ENCODE data around the gene EMC10.
A peak's percentile ranks its signal among the peaks of the same experiment; 100 is the strongest.
"Not testable (repeated sequence)": the region's sequence is repeated elsewhere in the genome, so short reads cannot be mapped to it uniquely, and the experiment has no call there.

Gene EMC10

DNA sequence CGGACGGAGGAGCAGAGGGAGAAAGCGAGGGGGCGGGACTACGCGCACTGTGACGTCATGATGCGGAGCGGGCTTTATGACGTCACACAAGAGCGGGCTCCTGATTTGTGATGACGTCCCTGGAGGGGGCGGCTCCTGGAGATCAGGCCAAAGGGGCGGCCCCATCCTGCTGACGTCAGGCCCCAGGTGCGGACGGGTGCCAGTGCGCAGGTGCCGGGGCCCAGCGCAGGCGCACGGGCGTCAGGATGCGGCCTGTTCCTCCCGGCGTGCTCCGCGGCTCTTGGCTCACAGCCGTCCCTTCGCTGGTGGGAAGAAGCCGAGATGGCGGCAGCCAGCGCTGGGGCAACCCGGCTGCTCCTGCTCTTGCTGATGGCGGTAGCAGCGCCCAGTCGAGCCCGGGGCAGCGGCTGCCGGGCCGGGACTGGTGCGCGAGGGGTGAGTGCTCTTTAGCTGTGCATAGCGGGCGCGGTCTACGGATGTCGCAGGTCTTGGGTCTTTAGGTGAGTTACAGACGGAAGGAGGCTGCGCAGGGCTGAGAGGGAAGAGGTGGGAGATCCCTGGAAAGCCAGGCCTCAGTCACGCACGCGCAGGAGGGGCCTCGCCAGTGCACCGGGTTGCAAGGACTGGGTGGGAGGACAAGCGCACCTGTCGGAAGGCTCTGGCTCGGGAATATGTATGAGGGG is at the start of gene EMC10, which contains the start of gene GARIN5A:
Gene EMC10 (plus strand): TSS at position 284 of the 683 bp plus-strand sequence. CDS start 38 bp downstream, at position 322.
Gene GARIN5A (minus strand): TSS at position 625 of the 683 bp plus-strand sequence. CDS start 460 bp downstream, at position 165.
- peak; percentile 86 for DNase-seq (ENCODE audit: low spot score)

- DNase-seq (ENCODE audit: low spot score), result no peak
Observed at GRCh38 chr19:50427318-50427925, 48.9 kb upstream of the EMC10 start.

DNA sequence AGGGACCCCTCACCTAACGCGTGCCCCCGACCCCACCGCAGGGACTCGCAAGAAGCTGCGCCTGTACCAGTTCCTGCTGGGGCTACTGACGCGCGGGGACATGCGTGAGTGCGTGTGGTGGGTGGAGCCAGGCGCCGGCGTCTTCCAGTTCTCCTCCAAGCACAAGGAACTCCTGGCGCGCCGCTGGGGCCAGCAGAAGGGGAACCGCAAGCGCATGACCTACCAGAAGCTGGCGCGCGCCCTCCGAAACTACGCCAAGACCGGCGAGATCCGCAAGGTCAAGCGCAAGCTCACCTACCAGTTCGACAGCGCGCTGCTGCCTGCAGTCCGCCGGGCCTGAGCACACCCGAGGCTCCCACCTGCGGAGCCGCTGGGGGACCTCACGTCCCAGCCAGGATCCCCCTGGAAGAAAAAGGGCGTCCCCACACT is 48.3 kb upstream of the EMC10 start:
- no peak for DNase-seq (ENCODE audit: low spot score)

DNA sequence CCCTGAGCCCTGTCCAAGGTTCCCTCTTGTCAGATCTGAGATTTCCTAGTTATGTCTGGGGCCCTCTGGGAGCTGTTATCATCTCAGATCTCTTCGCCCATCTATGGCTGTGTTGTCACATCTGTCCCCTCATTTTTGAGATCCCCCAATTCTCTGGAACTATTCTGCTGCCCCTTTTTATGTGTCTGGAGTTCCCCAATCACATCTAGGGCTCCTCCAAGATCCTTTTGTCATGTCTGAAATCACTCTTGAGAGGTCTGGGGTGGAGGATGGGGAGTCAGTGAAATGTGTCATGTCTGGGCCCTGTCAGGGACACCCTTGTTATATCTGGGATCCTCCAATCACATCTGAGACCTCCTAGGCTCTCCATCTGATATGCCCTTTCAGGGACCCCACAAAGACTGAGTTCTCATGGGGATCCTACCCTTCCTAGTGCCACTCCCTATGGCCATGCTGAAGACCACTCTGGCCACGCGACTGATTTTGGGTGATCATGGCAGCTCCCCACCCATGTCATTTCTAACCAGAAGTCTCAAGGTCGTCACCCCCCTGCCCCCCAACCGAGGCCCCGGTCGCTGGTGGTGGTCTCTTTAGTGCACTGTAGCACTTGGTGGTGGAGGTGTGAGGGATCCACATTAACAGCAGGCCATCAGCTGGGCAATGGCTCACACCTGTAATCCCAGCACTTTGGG is 47.4 kb upstream of the EMC10 start:
- DNase-seq (ENCODE audit: low spot score), result no peak

GRCh38 chr19:50430888-50431342 is 45.4 kb upstream of the EMC10 start:
- no peak for DNase-seq (ENCODE audit: low spot score)

GRCh38 chr19:50431343-50432220 is 44.7 kb upstream of the EMC10 start:
- DNase-seq (ENCODE audit: low spot score), result peak; percentile 95

- no peak for DNase-seq (ENCODE audit: low spot score)
Observed at GRCh38 chr19:50432221-50433028, 43.9 kb upstream of the EMC10 start, which contains the start of gene MYBPC2. Gene MYBPC2 (plus strand): TSS chr19:50432892. CDS start chr19:50432954, 62 bp downstream.

DNA sequence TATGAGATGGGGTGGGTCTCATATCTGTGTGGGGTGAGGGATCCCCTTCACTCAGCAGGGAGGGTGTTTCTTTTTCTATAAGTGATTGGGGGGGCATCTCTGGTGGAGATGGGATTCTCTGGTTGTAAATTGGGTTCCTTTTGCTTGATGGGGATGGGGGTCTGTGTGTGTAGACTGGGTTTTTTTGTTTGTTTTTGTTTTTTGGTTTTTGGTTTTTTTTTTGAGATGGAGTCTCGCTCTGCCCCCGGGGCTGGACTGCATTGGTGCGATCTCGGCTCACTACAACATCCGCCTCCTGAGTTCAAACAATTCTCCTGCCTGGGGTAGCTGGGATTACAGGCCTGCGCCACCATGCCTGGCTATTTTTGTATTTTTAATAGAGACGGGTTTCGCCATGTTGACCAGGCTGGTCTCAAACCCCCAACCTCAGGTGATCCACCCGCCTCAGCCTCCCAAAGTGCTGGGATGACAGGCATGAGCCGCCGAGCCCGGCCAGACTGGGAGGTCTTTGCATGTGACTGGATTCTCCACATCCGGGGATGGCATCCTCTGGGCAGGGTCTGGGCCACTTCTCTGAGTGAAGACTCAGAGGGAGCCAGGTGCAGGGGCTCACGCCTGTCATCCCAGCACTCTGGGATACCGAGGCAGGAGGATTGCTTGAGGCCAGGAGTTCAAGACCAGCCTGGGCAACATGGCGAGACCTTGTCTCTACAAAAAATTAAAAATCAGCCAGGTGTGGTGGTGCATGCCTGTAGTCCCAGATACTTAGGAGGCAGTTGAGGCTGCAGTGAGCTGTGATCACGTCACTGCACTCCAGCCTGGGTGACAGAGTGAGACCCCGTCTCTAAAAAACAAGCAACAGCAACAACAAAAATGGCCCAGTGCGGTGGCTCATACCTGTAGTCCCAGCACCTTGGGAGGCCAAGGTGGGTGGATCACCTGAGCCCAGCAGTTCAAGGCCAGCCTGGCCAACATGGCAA is 42.8 kb upstream of the EMC10 start:
- no peak for DNase-seq (ENCODE audit: low spot score)

GRCh38 chr19:50434525-50434924 is 41.8 kb upstream of the EMC10 start:
- DNase-seq (ENCODE audit: low spot score), result no peak

GRCh38 chr19:50435221-50435620 is 41.1 kb upstream of the EMC10 start:
- no peak for DNase-seq (ENCODE audit: low spot score)

GRCh38 chr19:50435627-50436026 is 40.7 kb upstream of the EMC10 start:
- DNase-seq (ENCODE audit: low spot score), result no peak

GRCh38 chr19:50437862-50438449 is 38.4 kb upstream of the EMC10 start:
- DNase-seq (ENCODE audit: low spot score), result no peak

GRCh38 chr19:50439130-50439529 is 37.2 kb upstream of the EMC10 start:
- DNase-seq (ENCODE audit: low spot score), result not testable (repeated sequence)

GRCh38 chr19:50444059-50444458 is 32.2 kb upstream of the EMC10 start:
- no peak for DNase-seq (ENCODE audit: low spot score)

DNA sequence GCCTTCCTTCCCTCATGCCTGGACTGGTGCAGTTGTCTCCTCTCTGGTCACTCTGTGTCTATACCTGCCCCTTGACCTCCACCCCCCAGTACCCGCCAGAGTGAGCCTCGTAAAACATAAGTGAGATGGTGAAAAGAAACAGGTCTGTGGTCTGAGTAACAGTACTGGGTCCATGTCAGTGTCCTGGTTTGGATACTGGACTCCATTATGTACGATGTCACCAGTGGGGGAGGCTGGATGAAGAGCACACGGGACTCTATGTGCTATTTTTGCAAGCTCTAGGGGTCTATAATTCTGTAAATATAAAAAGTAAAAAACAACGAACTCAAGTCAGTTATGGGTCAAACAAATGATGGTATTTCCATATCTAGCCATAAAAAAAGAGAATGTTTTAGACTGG is 29.3 kb upstream of the EMC10 start:
- DNase-seq (ENCODE audit: low spot score), result no peak

GRCh38 chr19:50447750-50448149 is 28.6 kb upstream of the EMC10 start:
- DNase-seq (ENCODE audit: low spot score), result no peak

DNA sequence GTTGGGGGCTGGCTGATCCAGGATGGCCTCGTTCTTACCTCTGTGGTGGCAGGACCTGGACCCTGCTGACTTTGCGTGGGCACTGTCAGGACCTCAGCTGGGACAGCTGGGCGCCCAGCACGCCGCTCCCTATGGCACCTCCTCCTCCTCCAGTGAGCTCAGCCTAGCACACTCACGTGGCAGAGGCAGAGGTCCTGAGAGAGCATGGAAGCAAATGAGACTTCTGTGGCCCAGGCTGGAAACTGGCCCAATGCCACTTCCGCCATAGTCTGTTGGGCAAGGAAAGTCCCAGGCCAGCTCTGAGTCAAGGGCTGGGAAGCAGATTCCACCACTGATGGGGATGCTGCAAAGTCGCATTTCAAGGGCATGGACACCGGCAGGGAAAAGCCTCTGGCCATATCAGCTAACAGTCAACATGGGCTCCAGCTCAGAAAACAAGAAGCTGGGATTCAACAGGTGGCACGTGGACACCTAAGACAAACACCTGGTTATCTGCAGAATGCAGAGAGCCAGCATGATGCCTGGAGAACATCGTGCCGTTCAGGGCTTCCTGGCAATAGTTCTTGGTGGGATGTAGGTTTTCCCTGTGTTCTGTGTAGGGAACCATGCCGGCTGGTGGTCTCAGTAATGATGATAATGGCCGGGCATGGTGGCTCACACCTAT is 26.9 kb upstream of the EMC10 start:
- no peak for DNase-seq (ENCODE audit: low spot score)

DNA sequence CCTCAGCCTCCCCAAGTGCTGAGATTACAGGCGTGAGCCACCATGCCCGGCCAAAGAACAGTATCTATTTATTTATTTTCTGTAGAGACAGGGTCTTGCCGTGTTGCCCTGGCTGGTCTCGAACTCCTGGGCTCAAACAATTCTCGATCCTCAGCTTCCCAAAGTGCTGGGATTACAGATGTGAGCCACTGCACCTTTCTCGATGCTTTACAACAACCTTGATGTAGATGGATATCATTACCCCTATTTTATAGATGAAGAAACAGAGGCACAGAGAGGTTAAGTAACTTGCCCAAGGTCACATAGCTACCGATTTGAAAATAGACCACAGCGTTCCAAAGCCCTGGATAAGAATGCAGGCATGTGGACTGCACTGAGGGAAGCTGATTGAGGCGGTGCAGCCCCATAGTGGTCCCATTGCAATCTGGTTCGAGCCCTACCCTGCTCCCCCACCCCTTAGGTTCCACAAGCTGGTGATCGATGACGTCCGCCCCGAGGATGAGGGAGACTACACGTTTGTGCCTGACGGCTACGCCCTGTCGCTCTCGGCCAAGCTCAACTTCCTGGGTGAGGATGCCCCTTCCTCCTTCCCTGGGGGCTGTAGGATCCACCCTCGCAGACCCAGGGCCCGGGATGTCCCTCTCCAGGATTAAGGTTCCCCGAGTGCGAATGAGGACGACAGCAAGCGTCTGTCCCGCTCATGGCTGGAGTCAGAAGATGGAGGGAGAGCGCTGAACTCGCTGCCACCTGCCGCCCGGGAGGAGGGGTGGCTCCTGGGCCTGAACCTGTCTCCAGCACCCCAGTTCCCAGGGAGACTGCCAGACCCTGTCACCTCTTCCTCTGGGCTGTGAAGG is 25.7 kb upstream of the EMC10 start:
- no peak for DNase-seq (ENCODE audit: low spot score)

Measured in HuH-7.5 (cell line).